ENCODE measurements around the gene ITGB5. TPM values are rescaled to one million over a fixed set of nuclear protein-coding genes. Genes with fewer than 3 reads are reported as not detected.
"Not testable (repeated sequence)": the region's sequence is repeated elsewhere in the genome, so short reads cannot be mapped to it uniquely, and the experiment has no call there.

Gene ITGB5
- total and polyA plus RNA-seq, 4 donors = 16.9 to 66.6 (median 48.0) TPM

- no peak overlapping the region for H3K27ac ChIP-seq (ENCODE audit: low read depth in 1 of 2, low read length in 2 of 2)
- H3K9ac ChIP-seq (ENCODE audit: low read depth in 1 of 2, low read length in 2 of 2) = no peak overlapping the region
- TF ChIP-seq CTCF (IDR thresholded peaks at IDR 0.05; ENCODE audit: low read depth, low read length, missing input control) (no peak), MAX (IDR thresholded peaks at IDR 0.05) (no peak)
Measured at GRCh38 chr3:124791639-124792151, 95.5 kb downstream of the ITGB5 start.

GRCh38 chr3:124791142-124791541, 96.0 kb downstream of the ITGB5 start:
- Histone ChIP-seq H3K27me3 (ENCODE audit: control insufficient read depth in 4 of 4, insufficient read depth in 4 of 4, low read length in 3 of 4) (no peaks in the 10 kb centered on the region), H3K27ac (ENCODE audit: low read depth in 1 of 2, low read length in 2 of 2) (no peak overlapping the region), H3K36me3 (ENCODE audit: control insufficient read depth in 4 of 4, insufficient read depth in 3 of 4, low read depth in 1 of 4, low read length in 3 of 4) (peaks cover 0 to 21% (median 15%) of the 10 kb centered on the region in 4 donors), H3K4me3 (ENCODE audit: low read depth in 1 of 3, low read length in 3 of 3) (no peak overlapping the region), H3K9ac (ENCODE audit: low read depth in 1 of 2, low read length in 2 of 2) (no peak overlapping the region), H3K4me1 (ENCODE audit: control insufficient read depth in 4 of 4, insufficient read depth in 4 of 4, low read length in 3 of 4) (peaks cover 0 to 7% (median 2%) of the 10 kb centered on the region in 4 donors), H3K9me3 (ENCODE audit: control insufficient read depth in 4 of 4, low read length in 3 of 4) (no peaks in the 10 kb centered on the region)
- no peak for DNase-seq (ENCODE audit: low spot score)
- TF ChIP-seq HNF4A (conservative IDR thresholded peaks at IDR 0.05) (no peak), REST (IDR thresholded peaks at IDR 0.05) (no peak), SP1 (IDR thresholded peaks at IDR 0.05) (no peak), ATF3 (IDR thresholded peaks at IDR 0.05) (no peak), MAX (IDR thresholded peaks at IDR 0.05) (no peak)
- WGBS = 91% methylated on average over 4 of the region's 4 CpGs

More at GRCh38 chr3:124791639-124792151, 95.5 kb downstream of the ITGB5 start:
- Histone ChIP-seq H3K27me3 (ENCODE audit: control insufficient read depth in 4 of 4, insufficient read depth in 4 of 4, low read length in 3 of 4) (no peaks in the 10 kb centered on the region), H3K4me3 (ENCODE audit: low read depth in 1 of 3, low read length in 3 of 3) (no peak overlapping the region), H3K9me3 (ENCODE audit: control insufficient read depth in 4 of 4, low read length in 3 of 4) (no peaks in the 10 kb centered on the region), H3K4me1 (ENCODE audit: control insufficient read depth in 4 of 4, insufficient read depth in 4 of 4, low read length in 3 of 4) (peaks cover 0 to 5% (median 2%) of the 10 kb centered on the region in 4 donors), H3K36me3 (ENCODE audit: control insufficient read depth in 4 of 4, insufficient read depth in 3 of 4, low read depth in 1 of 4, low read length in 3 of 4) (peaks cover 0 to 25% (median 17%) of the 10 kb centered on the region in 4 donors)
- no peak for DNase-seq (ENCODE audit: low spot score)
- WGBS = 82% methylated on average over 8 of the region's 8 CpGs

- H3K9me3 ChIP-seq (ENCODE audit: control insufficient read depth in 4 of 4, low read length in 3 of 4); H3K27me3 ChIP-seq (ENCODE audit: control insufficient read depth in 4 of 4, insufficient read depth in 4 of 4, low read length in 3 of 4); H3K27ac ChIP-seq (ENCODE audit: low read depth in 1 of 2, low read length in 2 of 2); DNase-seq (ENCODE audit: low spot score); H3K4me1 ChIP-seq (ENCODE audit: control insufficient read depth in 4 of 4, insufficient read depth in 4 of 4, low read length in 3 of 4); H3K4me3 ChIP-seq (ENCODE audit: low read depth in 1 of 3, low read length in 3 of 3); H3K9ac ChIP-seq (ENCODE audit: low read depth in 1 of 2, low read length in 2 of 2): not testable (repeated sequence)
- 83% methylated on average over 4 of the region's 5 CpGs for WGBS
- peaks cover 0 to 11% (median 8%) of the 10 kb centered on the region in 4 donors for H3K36me3 ChIP-seq (ENCODE audit: control insufficient read depth in 4 of 4, insufficient read depth in 3 of 4, low read depth in 1 of 4, low read length in 3 of 4)
Measured at GRCh38 chr3:124789103-124789502, 98.1 kb downstream of the ITGB5 start.

Measured in liver (tissue), 9 donors.